ENCODE measurements around the gene ICA1. TPM values are rescaled to one million over a fixed set of nuclear protein-coding genes. Genes with fewer than 3 reads are reported as not detected.

Gene ICA1
- total RNA-seq, 1 donor from 2014 or later = 10.5 TPM

DNA sequence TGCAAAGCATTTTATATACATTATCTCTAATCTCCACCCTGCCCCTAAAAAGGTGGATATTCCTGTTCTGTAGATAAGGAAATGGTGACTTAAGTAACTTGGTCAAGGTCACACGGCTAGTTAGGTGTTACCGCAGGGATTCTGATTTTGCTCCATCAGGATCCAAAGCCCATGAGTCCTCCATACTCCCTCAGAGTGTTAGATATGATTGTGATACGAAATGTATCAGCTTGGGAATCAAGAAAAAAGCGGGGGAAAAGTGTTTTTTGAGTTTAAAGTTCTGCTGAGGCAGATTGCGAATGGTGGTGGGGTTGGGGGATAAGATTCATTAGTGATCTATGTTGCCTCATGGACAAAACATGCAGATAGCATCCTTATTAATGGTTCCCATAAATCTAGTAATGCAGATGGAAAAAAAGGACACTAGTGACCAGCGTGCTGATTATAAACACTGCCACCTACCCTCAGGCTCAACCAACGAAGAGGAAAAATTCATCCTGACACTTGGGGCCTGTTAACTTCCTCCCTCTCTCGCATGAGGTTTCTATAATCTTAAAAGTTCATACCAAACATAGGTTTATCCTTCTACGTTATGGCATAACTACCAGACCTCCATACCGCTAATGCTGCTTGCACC lies 2.3 kb downstream of the ICA1 start:
- TF ChIP-seq, protein P1, sequence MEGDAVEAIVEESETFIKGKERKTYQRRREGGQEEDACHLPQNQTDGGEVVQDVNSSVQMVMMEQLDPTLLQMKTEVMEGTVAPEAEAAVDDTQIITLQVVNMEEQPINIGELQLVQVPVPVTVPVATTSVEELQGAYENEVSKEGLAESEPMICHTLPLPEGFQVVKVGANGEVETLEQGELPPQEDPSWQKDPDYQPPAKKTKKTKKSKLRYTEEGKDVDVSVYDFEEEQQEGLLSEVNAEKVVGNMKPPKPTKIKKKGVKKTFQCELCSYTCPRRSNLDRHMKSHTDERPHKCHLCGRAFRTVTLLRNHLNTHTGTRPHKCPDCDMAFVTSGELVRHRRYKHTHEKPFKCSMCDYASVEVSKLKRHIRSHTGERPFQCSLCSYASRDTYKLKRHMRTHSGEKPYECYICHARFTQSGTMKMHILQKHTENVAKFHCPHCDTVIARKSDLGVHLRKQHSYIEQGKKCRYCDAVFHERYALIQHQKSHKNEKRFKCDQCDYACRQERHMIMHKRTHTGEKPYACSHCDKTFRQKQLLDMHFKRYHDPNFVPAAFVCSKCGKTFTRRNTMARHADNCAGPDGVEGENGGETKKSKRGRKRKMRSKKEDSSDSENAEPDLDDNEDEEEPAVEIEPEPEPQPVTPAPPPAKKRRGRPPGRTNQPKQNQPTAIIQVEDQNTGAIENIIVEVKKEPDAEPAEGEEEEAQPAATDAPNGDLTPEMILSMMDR (IDR thresholded peaks at IDR 0.05; ENCODE audit: insufficient read depth, low read length, severe bottlenecking) = no peak
- H3K36me3 ChIP-seq (ENCODE audit: control insufficient read depth, insufficient read depth, low read length) = no peaks in the 10 kb centered on the region
- no peak overlapping the region for H3K4me3 ChIP-seq (ENCODE audit: low read depth, low read length)
- FAIRE-seq (no peak), DNase-seq (ENCODE audit: low read depth) (no peak)
- H3K27me3 ChIP-seq (ENCODE audit: control insufficient read depth, insufficient read depth, low read length) = no peaks in the 10 kb centered on the region

DNA sequence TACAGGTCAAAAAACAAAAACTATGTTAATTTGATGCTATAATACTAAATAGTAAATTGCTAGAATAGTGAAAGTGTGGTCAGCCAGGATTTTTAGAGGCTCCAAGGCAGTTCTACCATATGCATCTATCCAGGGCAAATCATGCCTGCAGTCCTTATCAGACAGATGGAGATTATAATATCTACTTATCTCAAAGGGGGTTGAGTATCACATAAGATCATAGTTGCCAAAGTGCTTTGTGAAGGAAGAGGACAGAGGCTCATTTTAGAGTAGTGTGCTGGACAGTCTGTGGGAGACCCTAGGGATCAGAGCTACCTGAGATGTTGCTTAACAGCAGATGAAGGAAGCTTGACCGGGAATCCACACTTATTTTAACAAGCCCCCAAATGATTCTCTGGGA lies 3.2 kb downstream of the ICA1 start:
- DNase-seq (ENCODE audit: low read depth) (no peak), FAIRE-seq (no peak)
- no peaks in the 10 kb centered on the region for H3K36me3 ChIP-seq (ENCODE audit: control insufficient read depth, insufficient read depth, low read length)
- no peaks in the 10 kb centered on the region for H3K27me3 ChIP-seq (ENCODE audit: control insufficient read depth, insufficient read depth, low read length)
- no peak overlapping the region for H3K4me3 ChIP-seq (ENCODE audit: low read depth, low read length)
- TF ChIP-seq, protein P1 (IDR thresholded peaks at IDR 0.05; ENCODE audit: insufficient read depth, low read length, severe bottlenecking) = no peak

DNA sequence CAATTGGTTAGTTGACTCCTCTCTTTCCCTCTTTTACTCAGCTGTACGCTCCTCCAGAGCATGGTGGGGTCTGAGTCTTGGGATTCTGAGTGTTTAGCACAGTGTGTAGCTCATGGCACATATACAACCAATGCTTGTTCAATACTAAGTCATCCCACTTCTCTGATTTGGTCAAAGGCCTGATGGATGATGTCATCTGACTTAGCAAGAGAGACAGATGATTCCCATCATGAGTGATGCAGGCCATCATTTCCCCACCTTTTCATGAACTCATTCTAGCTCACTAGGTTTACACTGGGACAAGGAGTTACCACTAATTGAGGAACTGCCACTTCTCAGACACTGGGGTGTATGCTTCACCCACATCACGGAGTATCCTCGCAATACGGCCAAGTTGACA lies 3.8 kb downstream of the ICA1 start:
- H3K36me3 ChIP-seq (ENCODE audit: control insufficient read depth, insufficient read depth, low read length) = no peaks in the 10 kb centered on the region
- no peaks in the 10 kb centered on the region for H3K27me3 ChIP-seq (ENCODE audit: control insufficient read depth, insufficient read depth, low read length)
- no peak overlapping the region for H3K4me3 ChIP-seq (ENCODE audit: low read depth, low read length)
- DNase-seq (ENCODE audit: low read depth) = no peak
- TF ChIP-seq, protein P1 (IDR thresholded peaks at IDR 0.05; ENCODE audit: insufficient read depth, low read length, severe bottlenecking) = no peak
- no peak for FAIRE-seq

DNA sequence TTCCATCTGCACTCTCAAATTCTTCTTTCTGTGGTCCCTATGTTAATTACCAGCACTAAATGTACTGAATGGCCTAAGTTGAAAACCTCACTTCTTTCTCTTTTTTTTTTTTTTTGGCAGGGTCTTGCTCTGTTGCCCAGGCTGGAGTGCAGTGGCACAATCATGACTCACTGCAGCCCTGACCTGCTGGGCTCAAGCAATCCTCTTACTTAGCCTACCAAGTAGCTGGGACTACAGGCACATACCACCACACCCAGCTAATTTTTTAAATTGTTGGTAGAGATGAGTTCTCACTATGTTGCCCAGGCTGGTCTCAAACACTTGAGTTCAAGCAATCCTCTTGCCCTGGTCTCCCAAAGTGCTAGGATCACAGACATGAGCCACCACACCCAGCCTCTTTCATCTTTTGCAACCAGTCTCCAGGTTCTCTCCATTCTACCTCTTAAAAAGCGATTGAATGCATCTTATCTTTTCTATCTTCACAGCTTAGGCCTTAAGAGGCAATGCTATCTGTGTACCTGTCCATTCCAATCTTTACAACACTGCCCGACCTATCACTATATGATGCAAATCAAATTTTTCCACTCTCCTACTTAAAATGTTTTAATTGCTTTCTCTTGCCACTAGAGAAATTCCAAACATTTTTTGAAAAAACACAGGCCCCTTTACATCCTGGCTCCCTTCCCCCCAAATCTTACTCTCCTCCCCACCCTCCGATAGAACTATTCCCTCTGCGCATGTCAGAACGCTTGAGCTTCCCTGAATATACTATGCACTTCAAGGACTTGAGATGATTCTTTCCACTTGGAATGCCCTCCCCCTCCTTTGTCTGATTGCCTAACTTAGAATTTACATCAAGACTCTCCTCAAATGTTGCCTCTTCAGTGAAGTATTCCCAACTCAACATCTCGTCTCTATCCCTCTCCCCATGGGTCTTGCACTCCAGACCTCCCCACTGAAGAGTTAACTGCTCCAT lies 6.0 kb downstream of the ICA1 start:
- DNase-seq (ENCODE audit: low read depth) (no peak), FAIRE-seq (no peak)
- TF ChIP-seq, protein P1 (IDR thresholded peaks at IDR 0.05; ENCODE audit: insufficient read depth, low read length, severe bottlenecking) = no peak

DNA sequence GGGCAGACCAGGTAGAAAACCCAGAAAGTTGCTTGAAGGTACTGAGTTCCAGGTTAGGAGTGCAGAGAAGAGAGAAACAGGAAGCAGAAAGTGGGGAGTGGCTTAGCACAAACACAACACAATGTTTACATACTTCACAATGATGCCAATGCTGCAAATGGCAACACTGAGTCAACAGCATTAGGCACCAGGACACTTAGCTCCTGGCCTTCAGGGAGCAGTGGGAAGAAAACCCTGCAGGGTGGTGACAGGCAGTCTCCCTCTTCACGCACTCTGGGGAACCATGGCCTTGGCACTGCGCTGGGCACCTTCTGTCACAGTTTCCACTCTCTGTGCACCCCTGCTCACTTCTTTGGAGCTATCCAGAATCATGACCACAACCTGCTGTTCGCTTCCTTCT lies 7.3 kb downstream of the ICA1 start:
- Histone ChIP-seq H3K4me3 (ENCODE audit: low read depth, low read length) (no peak overlapping the region), H3K36me3 (ENCODE audit: control insufficient read depth, insufficient read depth, low read length) (no peaks in the 10 kb centered on the region), H3K27me3 (ENCODE audit: control insufficient read depth, insufficient read depth, low read length) (no peaks in the 10 kb centered on the region)
- TF ChIP-seq, protein P1 (IDR thresholded peaks at IDR 0.05; ENCODE audit: insufficient read depth, low read length, severe bottlenecking) = no peak
- peak; percentile 31 for DNase-seq (ENCODE audit: low read depth)
- no peak for FAIRE-seq

More for the DNA sequence above, 6.0 kb downstream of the ICA1 start:
- Histone ChIP-seq H3K36me3 (ENCODE audit: control insufficient read depth, insufficient read depth, low read length) (no peaks in the 10 kb centered on the region), H3K27me3 (ENCODE audit: control insufficient read depth, insufficient read depth, low read length) (no peaks in the 10 kb centered on the region), H3K4me3 (ENCODE audit: low read depth, low read length) (no peak overlapping the region)
